ENCODE measurements around the gene MTUS2.

DNA sequence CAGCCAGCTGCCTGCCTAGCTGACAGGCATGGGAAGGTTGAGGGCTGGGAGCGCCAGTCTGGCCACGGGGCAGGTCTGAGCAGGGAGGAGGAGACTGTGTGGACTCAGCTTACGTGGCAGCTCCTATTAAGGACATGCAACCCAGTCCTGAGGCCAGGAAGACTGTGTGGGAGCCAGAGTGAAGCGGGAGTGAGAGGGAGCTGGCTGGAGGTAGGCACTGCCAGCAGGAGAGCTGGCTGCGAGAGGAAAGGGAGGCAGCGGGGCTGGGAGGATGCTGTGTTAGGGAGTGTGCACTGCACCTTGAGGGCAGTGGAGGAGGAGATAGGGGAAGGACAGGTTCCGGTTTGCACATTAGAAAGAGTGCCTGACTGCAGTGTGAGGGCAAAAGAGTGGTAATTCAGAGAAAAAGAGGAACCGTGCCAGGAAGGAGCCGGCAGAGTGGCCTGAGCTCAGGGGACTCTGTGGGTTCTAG lies 676.1 kb downstream of the MTUS2 start:
- TF ChIP-seq CEBPB (IDR thresholded peaks at IDR 0.05) = no peak
- no peak for TF ChIP-seq KDM1A (IDR thresholded peaks at IDR 0.05; ENCODE audit: low read depth)
- no peak for TF ChIP-seq CTCF (IDR thresholded peaks at IDR 0.05)
- no peak for TF ChIP-seq CHD2 (IDR thresholded peaks at IDR 0.05; ENCODE audit: low read length, partially characterized antibody)
- no peak for TF ChIP-seq REST (IDR thresholded peaks at IDR 0.05)
- TF ChIP-seq BHLHE40 (IDR thresholded peaks at IDR 0.05; ENCODE audit: low read depth, low read length) = no peak
- TF ChIP-seq MAFK (IDR thresholded peaks at IDR 0.05; ENCODE audit: partially characterized antibody) = no peak
